ENCODE data around the gene ITGA2B. TPM values are rescaled to one million over a fixed set of nuclear protein-coding genes. Genes with fewer than 3 reads are reported as not detected.
"Not testable (repeated sequence)": the region's sequence is repeated elsewhere in the genome, so short reads cannot be mapped to it uniquely, and the experiment has no call there.

The ITGA2B gene
- total RNA-seq, 1 donor from 2014 or later = 4.3 TPM

DNA sequence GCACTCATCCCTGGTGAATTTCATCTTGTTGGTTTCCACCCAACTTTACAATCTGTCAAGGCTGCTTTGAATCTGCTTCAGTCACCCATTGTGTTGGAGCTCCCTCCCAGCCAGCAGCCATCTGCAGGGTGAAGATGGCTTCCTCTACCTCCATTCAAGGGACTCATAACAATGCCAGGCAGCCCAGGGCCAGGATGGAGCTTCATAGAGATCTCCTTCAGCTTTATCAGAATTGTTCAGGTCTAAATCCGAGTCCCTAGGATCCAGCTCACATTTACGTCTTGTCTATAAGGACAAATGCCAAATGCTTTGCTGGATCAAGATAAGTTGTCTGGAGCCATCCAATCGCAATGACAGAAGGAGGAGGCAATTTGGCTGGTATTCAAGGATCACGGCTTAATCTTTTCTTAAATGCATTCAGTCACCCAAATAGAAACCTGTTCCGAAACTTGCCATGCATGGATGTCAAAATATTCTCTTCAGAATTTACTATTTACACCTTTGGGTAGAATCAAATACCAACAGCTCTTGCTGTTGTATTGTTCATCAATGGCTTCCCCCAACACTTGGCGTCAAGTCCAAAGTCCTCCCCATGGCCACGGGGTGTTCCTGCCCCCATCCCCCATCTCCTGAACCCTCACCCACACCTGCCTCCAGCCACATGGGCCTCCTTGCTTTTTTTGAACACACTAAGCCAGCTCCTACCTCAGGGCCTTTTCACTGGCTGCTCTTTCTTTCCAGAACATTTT, 22.0 kb downstream of the ITGA2B start:
- Mint-ChIP-seq H3K9me3 (ENCODE audit: unreplicated experiment) (no peaks in the 10 kb centered on the region), H3K4me1 (ENCODE audit: unreplicated experiment) (no peaks in the 10 kb centered on the region), H3K27me3 (ENCODE audit: unreplicated experiment) (peaks cover 3% of the 10 kb centered on the region), H3K36me3 (ENCODE audit: low read depth, unreplicated experiment) (no peaks in the 10 kb centered on the region), H3K4me3 (ENCODE audit: unreplicated experiment) (no peak overlapping the region), H3K27ac (ENCODE audit: unreplicated experiment) (no peak overlapping the region)
- no peak for DNase-seq (ENCODE audit: low spot score)
- TF ChIP-seq, protein P1, sequence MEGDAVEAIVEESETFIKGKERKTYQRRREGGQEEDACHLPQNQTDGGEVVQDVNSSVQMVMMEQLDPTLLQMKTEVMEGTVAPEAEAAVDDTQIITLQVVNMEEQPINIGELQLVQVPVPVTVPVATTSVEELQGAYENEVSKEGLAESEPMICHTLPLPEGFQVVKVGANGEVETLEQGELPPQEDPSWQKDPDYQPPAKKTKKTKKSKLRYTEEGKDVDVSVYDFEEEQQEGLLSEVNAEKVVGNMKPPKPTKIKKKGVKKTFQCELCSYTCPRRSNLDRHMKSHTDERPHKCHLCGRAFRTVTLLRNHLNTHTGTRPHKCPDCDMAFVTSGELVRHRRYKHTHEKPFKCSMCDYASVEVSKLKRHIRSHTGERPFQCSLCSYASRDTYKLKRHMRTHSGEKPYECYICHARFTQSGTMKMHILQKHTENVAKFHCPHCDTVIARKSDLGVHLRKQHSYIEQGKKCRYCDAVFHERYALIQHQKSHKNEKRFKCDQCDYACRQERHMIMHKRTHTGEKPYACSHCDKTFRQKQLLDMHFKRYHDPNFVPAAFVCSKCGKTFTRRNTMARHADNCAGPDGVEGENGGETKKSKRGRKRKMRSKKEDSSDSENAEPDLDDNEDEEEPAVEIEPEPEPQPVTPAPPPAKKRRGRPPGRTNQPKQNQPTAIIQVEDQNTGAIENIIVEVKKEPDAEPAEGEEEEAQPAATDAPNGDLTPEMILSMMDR (IDR thresholded peaks at IDR 0.05; ENCODE audit: unreplicated experiment) = no peak

DNA sequence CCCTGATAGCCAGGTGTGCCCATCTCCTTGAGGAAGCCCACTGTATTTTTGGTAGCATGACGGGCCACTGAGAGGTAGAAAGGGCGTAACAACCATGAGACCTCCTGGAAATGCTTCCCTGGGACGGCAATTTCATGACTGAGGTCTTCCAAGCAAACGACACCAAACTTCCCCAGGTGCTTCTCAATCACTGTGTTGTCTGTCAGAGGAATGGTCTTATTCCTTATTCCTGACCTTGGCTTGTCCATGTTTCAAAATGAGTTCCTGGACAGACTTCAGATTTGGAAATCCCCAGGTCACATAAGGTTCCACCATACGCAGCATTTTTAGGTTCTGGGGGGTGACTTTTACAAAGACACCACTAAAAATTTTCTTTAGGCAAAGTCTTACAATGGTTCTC, 24.4 kb downstream of the ITGA2B start:
- peaks cover 10% of the 10 kb centered on the region for H3K27me3 Mint-ChIP-seq (ENCODE audit: unreplicated experiment)
- H3K4me1 Mint-ChIP-seq (ENCODE audit: unreplicated experiment) = peaks cover 15% of the 10 kb centered on the region
- not testable (repeated sequence) for DNase-seq (ENCODE audit: low spot score)

DNA sequence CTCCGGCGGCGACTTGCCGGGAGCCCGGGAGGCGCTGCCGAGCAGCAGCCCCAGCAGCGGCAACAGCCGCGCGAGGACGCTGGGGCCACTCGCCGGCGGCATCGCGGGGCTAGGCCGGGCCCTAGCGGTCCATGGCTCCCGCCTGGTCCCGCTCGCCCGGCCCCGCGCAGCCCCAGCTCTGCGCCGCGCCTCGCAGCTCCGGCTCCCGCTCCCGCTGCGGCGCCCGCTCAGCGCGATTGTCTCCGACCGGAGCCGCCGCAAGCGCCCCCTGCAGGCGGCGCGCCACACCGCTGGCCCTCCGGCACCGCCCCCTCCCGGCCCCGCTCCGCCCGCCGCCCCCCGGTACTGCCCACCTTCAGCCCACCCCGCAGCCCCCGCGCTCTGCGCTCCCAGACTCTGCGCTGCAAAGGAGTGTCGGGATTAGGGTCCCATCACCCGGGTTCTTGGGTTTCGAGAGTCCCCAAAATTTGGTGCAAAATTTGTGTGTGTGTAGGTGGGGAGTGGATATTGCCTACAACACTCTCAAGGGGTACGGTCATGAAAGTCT, 25.8 kb downstream of the ITGA2B start, which contains the start of gene FAM171A2:
TSS of gene FAM171A2 (minus strand) at position 241 of the 547 bp plus-strand sequence. CDS start at position 102, 139 bp downstream.
- H3K27ac Mint-ChIP-seq (ENCODE audit: unreplicated experiment) = no peak within 1 kb of the TSS
- H3K9me3 Mint-ChIP-seq (ENCODE audit: unreplicated experiment) = no peaks in the 10 kb centered on the region

More for the DNA sequence above, 24.4 kb downstream of the ITGA2B start:
- peak overlapping the region; percentile 69 for H3K4me3 Mint-ChIP-seq (ENCODE audit: unreplicated experiment)
- H3K9me3 Mint-ChIP-seq (ENCODE audit: unreplicated experiment); H3K36me3 Mint-ChIP-seq (ENCODE audit: low read depth, unreplicated experiment); H3K27ac Mint-ChIP-seq (ENCODE audit: unreplicated experiment): not testable (repeated sequence)

DNA sequence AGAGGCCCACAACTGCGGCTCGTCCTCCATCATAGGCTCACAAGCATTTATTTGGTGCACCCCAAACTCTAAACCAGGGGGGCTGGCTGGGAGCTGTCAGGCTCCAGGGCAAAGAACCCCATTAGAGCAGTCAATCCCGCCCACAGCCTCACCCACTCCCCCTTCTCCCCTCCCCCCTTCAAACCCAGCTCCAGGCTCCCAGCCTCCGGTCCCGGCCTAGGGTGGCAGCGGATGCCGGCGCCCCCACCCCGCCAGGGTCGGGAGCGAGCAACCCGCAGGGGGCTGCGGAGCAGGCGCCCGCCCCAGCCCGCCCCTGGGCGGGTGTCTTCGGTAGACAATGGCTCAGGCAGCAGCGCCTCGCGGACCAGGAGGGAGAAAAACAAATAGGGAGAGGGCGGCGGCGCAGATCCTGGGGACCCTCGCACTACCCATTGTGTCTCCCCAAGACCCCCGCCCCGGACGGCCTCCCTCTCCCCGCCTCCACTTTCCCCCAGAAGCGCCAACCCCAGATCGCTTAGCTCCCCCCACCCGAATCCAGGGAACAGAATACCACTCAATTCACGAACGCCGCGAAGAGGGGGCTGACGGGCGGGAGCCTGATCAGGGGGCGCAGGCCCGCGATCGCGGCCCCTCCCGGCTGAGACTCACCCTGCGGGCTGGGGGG, 26.4 kb downstream of the ITGA2B start:
- no peaks in the 10 kb centered on the region for H3K9me3 Mint-ChIP-seq (ENCODE audit: unreplicated experiment)
- H3K4me1 Mint-ChIP-seq (ENCODE audit: unreplicated experiment) = peaks cover 15% of the 10 kb centered on the region
- H3K4me3 Mint-ChIP-seq (ENCODE audit: unreplicated experiment) = peak overlapping the region; percentile 90
- no peak for DNase-seq (ENCODE audit: low spot score)
- TF ChIP-seq, protein P1 (IDR thresholded peaks at IDR 0.05; ENCODE audit: unreplicated experiment) = no peak
- H3K27me3 Mint-ChIP-seq (ENCODE audit: unreplicated experiment) = peaks cover 19% of the 10 kb centered on the region
- H3K36me3 Mint-ChIP-seq (ENCODE audit: low read depth, unreplicated experiment) = peaks cover 15% of the 10 kb centered on the region
- no peak overlapping the region for H3K27ac Mint-ChIP-seq (ENCODE audit: unreplicated experiment)

More for the DNA sequence above, 25.8 kb downstream of the ITGA2B start, which contains the start of gene FAM171A2:
- TF ChIP-seq, protein P1 (IDR thresholded peaks at IDR 0.05; ENCODE audit: unreplicated experiment) = peak; percentile 90
- Mint-ChIP-seq H3K4me3 (ENCODE audit: unreplicated experiment) (peak within 1 kb of the TSS; percentile 90), H3K27me3 (ENCODE audit: unreplicated experiment) (peaks cover 14% of the 10 kb centered on the region), H3K36me3 (ENCODE audit: low read depth, unreplicated experiment) (peaks cover 12% of the 10 kb centered on the region), H3K4me1 (ENCODE audit: unreplicated experiment) (peaks cover 15% of the 10 kb centered on the region)
- peak; percentile 83 for DNase-seq (ENCODE audit: low spot score)

DNA sequence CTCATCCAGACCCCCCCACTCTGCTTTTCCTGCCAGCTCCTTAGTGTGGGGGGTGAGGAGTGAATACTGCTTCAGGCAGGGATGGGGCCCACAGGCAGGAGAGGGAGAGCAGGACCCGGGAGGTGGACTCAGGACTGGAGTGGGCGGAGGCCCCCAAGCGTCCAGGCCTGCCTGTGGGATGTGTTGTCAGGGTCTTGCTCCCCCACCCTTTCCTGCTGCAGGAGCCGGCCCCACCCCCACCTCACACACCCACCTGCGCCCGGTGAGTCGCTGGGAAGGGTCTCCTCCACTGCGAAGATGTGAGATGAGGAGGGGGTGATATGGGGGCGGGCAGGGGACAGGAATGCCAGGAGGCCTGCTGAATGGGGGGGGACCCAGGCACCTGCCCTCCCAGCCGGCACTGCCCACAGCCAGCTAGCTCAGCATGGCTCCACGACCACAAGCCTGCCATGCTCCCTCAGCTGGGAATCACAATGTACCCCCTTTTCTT, 26.9 kb downstream of the ITGA2B start:
- H3K4me3 Mint-ChIP-seq (ENCODE audit: unreplicated experiment) = peak overlapping the region; percentile 87
- no peak for DNase-seq (ENCODE audit: low spot score)
- TF ChIP-seq, protein P1 (IDR thresholded peaks at IDR 0.05; ENCODE audit: unreplicated experiment) = no peak
- H3K27me3 Mint-ChIP-seq (ENCODE audit: unreplicated experiment) = peaks cover 17% of the 10 kb centered on the region
- no peaks in the 10 kb centered on the region for H3K9me3 Mint-ChIP-seq (ENCODE audit: unreplicated experiment)
- peaks cover 15% of the 10 kb centered on the region for H3K4me1 Mint-ChIP-seq (ENCODE audit: unreplicated experiment)
- H3K36me3 Mint-ChIP-seq (ENCODE audit: low read depth, unreplicated experiment) = peaks cover 15% of the 10 kb centered on the region
- H3K27ac Mint-ChIP-seq (ENCODE audit: unreplicated experiment) = no peak overlapping the region

Data from endothelial cell (in vitro differentiated cells).